A549 (cell line): ENCODE measurements around the gene ACTA2.

Source experiments
- CTCF ChIP-seq: fragments of >200 bp; sonication (Bioruptor Twin); formaldehyde crosslinking; IDR thresholded peaks from 3 replicates; pipeline ENCODE4 v1.5.1; 2016
- ESRRA ChIP-seq: fragments of 150-350 bp; IDR thresholded peaks from 2 replicates; pipeline ENCODE4 v1.6.1; 2014; ENCODE audit warnings: mild to moderate bottlenecking, low read length, borderline replicate concordance
- POLR2A ChIP-seq: IDR thresholded peaks from 2 replicates; pipeline ENCODE4 v1.6.1; 2012; ENCODE audit warnings: mild to moderate bottlenecking, low read length

DNA sequence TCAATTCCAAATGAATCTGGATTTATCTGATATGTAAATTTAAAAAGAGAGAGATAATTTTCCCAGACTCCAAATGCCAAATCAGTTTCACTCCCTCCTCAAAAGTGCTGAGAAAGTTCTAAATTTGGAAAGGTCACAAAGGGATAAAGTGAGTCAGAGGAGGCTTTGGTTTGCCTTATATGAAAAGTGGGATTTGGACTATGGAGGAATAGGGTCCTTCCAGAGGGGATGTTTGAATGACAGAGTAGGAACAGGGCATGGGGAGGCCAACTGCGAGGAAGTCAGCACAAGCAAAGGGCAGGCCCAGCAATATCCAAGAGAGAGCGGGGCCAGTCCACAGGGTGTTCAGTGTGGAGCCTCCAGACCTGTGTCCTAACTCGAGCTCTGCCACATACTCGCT lies 28.2 kb upstream of the ACTA2 start:
- TF ChIP-seq POLR2A (no peak), CTCF (no peak), ESRRA (no peak)
